GM12878 (cell line): Measurements from ENCODE around the gene MCOLN1. TPM values are rescaled to one million over a fixed set of nuclear protein-coding genes. Genes with fewer than 3 reads are reported as not detected.

ENCODE experiments used
- CEBPB ChIP-seq, 2 experiments: fragments of 150-350 bp in 1 of 2; IDR thresholded peaks; 2 replicates each; pipeline ENCODE4 v1.6.1; 2012 to 2014; ENCODE audit warnings: low read depth in 2 of 2, low read length in 2 of 2, borderline replicate concordance in 1 of 2, inconsistent platforms in 1 of 2
- CREB1 ChIP-seq: IDR thresholded peaks from 2 replicates; pipeline ENCODE4 v1.6.1; 2012; ENCODE audit warnings: low read depth, mild to moderate bottlenecking, inconsistent platforms
- E2F4 ChIP-seq: IDR thresholded peaks from 2 replicates; pipeline ENCODE4 v1.6.1; 2012; ENCODE audit warnings: low read depth, low read length, improper control_type of control experiment
- LARP7 ChIP-seq: fragments of 450-650 bp; IDR thresholded peaks from 2 replicates; pipeline ENCODE4 v1.6.1; 2017; ENCODE audit warnings: mild to moderate bottlenecking
- NFIC ChIP-seq: IDR thresholded peaks from 2 replicates; pipeline ENCODE4 v1.6.1; 2012; ENCODE audit warnings: low read depth, mild to moderate bottlenecking, inconsistent platforms, low read length, moderate library complexity
- NR2F1 ChIP-seq: fragments of 450-650 bp; conservative IDR thresholded peaks from 2 replicates; pipeline ENCODE4 v1.6.1; 2017; ENCODE audit warnings: mild to moderate bottlenecking
- PKNOX1 ChIP-seq: fragments of 450-650 bp; IDR thresholded peaks from 2 replicates; pipeline ENCODE4 v1.6.1; 2016; ENCODE audit warnings: mild to moderate bottlenecking
- POU2F2 ChIP-seq: IDR thresholded peaks from 3 replicates; pipeline ENCODE4 v1.6.1; 2011; ENCODE audit warnings: low read depth, mild to moderate bottlenecking, low read length, borderline replicate concordance
- RAD21 ChIP-seq: IDR thresholded peaks from 2 replicates; pipeline ENCODE4 v1.6.1; 2011; ENCODE audit warnings: mild to moderate bottlenecking, low read depth, low read length, moderate library complexity; ENCODE audit not compliant: insufficient read depth
- RELA ChIP-seq: fragments of 450-650 bp; IDR thresholded peaks from 2 replicates; pipeline ENCODE4 v1.8.0; 2014; ENCODE audit warnings: borderline replicate concordance; ENCODE audit not compliant: partially characterized antibody
- SKIL ChIP-seq: fragments of 450-650 bp; IDR thresholded peaks from 2 replicates; pipeline ENCODE4 v1.6.1; 2017; ENCODE audit warnings: mild to moderate bottlenecking, low read depth, inconsistent platforms; ENCODE audit not compliant: poor library complexity, severe bottlenecking
- TCF7 ChIP-seq: IDR thresholded peaks from 2 replicates; pipeline ENCODE4 v1.6.1; 2014; ENCODE audit warnings: antibody characterized with exemption, borderline replicate concordance
- ZNF592 ChIP-seq: fragments of 450-650 bp; IDR thresholded peaks from 2 replicates; pipeline ENCODE4 v1.6.1; 2017; ENCODE audit warnings: mild to moderate bottlenecking, moderate library complexity
- ZNF622 ChIP-seq: fragments of 450-650 bp; IDR thresholded peaks from 2 replicates; pipeline ENCODE4 v1.6.1; 2017; ENCODE audit warnings: mild to moderate bottlenecking, inconsistent platforms
- ZNF687 ChIP-seq: fragments of 450-650 bp; IDR thresholded peaks from 2 replicates; pipeline ENCODE4 v1.6.1; 2017; ENCODE audit warnings: mild to moderate bottlenecking, moderate library complexity
- ZZZ3 ChIP-seq: IDR thresholded peaks from 2 replicates; pipeline ENCODE4 v1.6.1; 2011; ENCODE audit warnings: low read depth; ENCODE audit not compliant: control insufficient read depth, insufficient read length
- polyA plus RNA-seq, 11 experiments: library from polyadenylated mRNA; depleted of rRNA in 4 of 11; unstranded in 6 of 11; stranded (reverse) in 5 of 11; fragments of >200 nt; fragmentation: Nextera tagmentation in 4 of 11; fragmentation: Illumina TruSeq in 1 of 11; extraction: Ambion mirVana in 4 of 11; extraction: Trizol in 1 of 11; gene quantifications; 1 replicate in 1 of 11; 2 replicates in 10 of 11; pipeline versions ENCODE4 v1.2.1 to v1.2.3, GENCODE V29; 2011 to 2016; ENCODE audit warnings: inconsistent platforms in 2 of 11, missing spikeins in 2 of 11, low read depth in 1 of 11
- total RNA-seq, 4 experiments: library from RNA; depleted of rRNA in 3 of 4; stranded (reverse); fragments of >200 nt in 3 of 4; fragmentation: Illumina TruSeq in 1 of 4; extraction: Trizol in 1 of 4; gene quantifications; 2 replicates each; pipeline versions ENCODE4 v1.2.1 to v1.2.3, GENCODE V29; 2013 to 2021

Gene MCOLN1
- total and polyA plus RNA-seq, 10 of the 15 experiments (the other 5 are each of a cell fraction or from before 2014, with no cell fraction given): 0.42 to 15.6 (median 4.9) TPM

- TF ChIP-seq ZNF592: peak; percentile 65; the same call in 1 of the 2 replicates
- no peak for TF ChIP-seq CEBPB (IDR thresholded peaks at IDR 0.05; ENCODE audit: borderline replicate concordance in 1 of 2, low read depth in 2 of 2, low read length in 2 of 2)
- no peak for TF ChIP-seq PKNOX1
- peak; percentile 91 for TF ChIP-seq E2F4
- peak; percentile 81 for TF ChIP-seq NR2F1
- TF ChIP-seq SKIL: no peak
- peak; percentile 100 for TF ChIP-seq RELA
- peak; percentile 94 for TF ChIP-seq LARP7
- TF ChIP-seq ZZZ3: no peak
- TF ChIP-seq TCF7: no peak
- TF ChIP-seq CREB1: peak; percentile 77
- TF ChIP-seq RAD21: no peak
- peak; percentile 77; the same call in 1 of the 2 replicates for TF ChIP-seq NFIC
- TF ChIP-seq ZNF622: no peak
- peak; percentile 81 for TF ChIP-seq ZNF687
- TF ChIP-seq POU2F2: peak; percentile 67; the same call in 1 of the 3 replicates
Measured at GRCh38 chr19:7522072-7522922, at the start of gene MCOLN1 (continued).
